ENCODE results near the gene KDM3B. TPM values are rescaled to one million over a fixed set of nuclear protein-coding genes. Genes with fewer than 3 reads are reported as not detected.

The KDM3B gene
- total and polyA plus RNA-seq, 9 of the 15 experiments (the other 6 are each of a cell fraction or from before 2014, with no cell fraction given) = 13.8 to 62.8 (median 41.9) TPM

- Histone ChIP-seq H3K27me3 (ENCODE audit: control insufficient read depth in 2 of 2, insufficient read depth in 2 of 2, low read length in 2 of 2) (no peaks in the 10 kb centered on the region), H3K9me1 (ENCODE audit: control insufficient read depth, insufficient read depth, low read length) (peaks cover 22% of the 10 kb centered on the region), H3K9me3 (replicated peaks; ENCODE audit: control insufficient read depth, insufficient read depth, low read depth, low read length) (no peaks in the 10 kb centered on the region), H2AFZ (ENCODE audit: low read depth, low read length) (peak overlapping the region; percentile 73), H3K36me3 (ENCODE audit: control insufficient read depth, insufficient read depth, low read length) (peaks cover 30% of the 10 kb centered on the region), H3K4me2 (ENCODE audit: insufficient read depth, low read length) (peak overlapping the region; percentile 86), H4K20me1 (replicated peaks; ENCODE audit: control insufficient read depth, insufficient read depth, low read length) (peaks cover 29% of the 10 kb centered on the region), H3K4me3 (peak overlapping the region; percentile 90), H3K9ac (ENCODE audit: insufficient read depth in 1 of 2, low read depth in 2 of 2, low read length in 2 of 2) (peak overlapping the region; percentile 93 to 95), H3K4me1 (replicated peaks in 1 of 2; ENCODE audit: control insufficient read depth in 2 of 2, insufficient read depth in 2 of 2, low read length in 2 of 2) (peaks cover 28 to 60% of the 10 kb centered on the region in 2 experiments), H3K79me2 (ENCODE audit: control insufficient read depth, insufficient read depth, low read length) (peaks cover 33% of the 10 kb centered on the region), H3K27ac (ENCODE audit: extremely low read depth, low read depth, low read length) (peak overlapping the region; percentile 91)
- FAIRE-seq (peak; percentile 88), ATAC-seq (peak; percentile 63), DNase-seq (ENCODE audit: extremely low read depth in 1 of 4, low spot score in 3 of 4) (peak; percentile 91 to 97 (median 94))
- no TSS peak for BruUV-seq (replicated peaks)
- intact Hi-C loops (cut with micrococcal nuclease) = loop anchor here (1.0 to 2.0 kb wide), 4 partner anchors 29 to 799 kb away; partner anchors contain the start of gene ETF1
- POLR2A ChIA-PET = interaction anchor here (0.6 to 4.0 kb wide), 8 partner anchors 9 to 63 kb away, joined by 3 to 46 read pairs (median 6); no protein-coding TSS in a partner anchor
- CTCF ChIA-PET (ENCODE audit: low intra/inter-chr PET ratio) = interaction anchor here (0.6 to 3.2 kb wide), 5 partner anchors 15 to 84 kb away, joined by 3 to 57 read pairs (median 3); partner anchors contain the start of gene ETF1
- in situ Hi-C loops (cut with MboI) = loop anchor here (5.0 kb wide), 1 partner anchor 38 kb away; no protein-coding TSS in a partner anchor
- under 1% methylated on average over 28 of the region's 34 CpGs for WGBS (ENCODE audit: insufficient coverage, low coverage, missing lambda C conversion rate)
- TF ChIP-seq SFPQ (IDR thresholded peaks at IDR 0.05; ENCODE audit: low read depth, low read length) = no peak
- TF ChIP-seq GTF2F1 (IDR thresholded peaks at IDR 0.05; ENCODE audit: low read depth, low read length) = no peak
- peak in 1 of 2 experiments; percentile 78; a peak in 3 of 4 replicates for TF ChIP-seq RCOR1 (IDR thresholded peaks at IDR 0.05; ENCODE audit: borderline replicate concordance in 1 of 2, low read depth in 2 of 2, low read length in 2 of 2)
- no peak for TF ChIP-seq CEBPG (CRISPR knock-in tag; IDR thresholded peaks at IDR 0.05)
- no peak for TF ChIP-seq CEBPG (tag; conservative IDR thresholded peaks at IDR 0.05 in 1 of 2, IDR thresholded peaks at IDR 0.05 in 1 of 2)
- TF ChIP-seq ETV6 (IDR thresholded peaks at IDR 0.05; ENCODE audit: borderline replicate concordance in 1 of 2, low read depth in 2 of 2, low read length in 1 of 2) = no peak
- TF ChIP-seq ETV6 (CRISPR knock-in tag; IDR thresholded peaks at IDR 0.05; ENCODE audit: borderline replicate concordance) = no peak; the same call in 1 of the 2 replicates
- peak; percentile 88 for TF ChIP-seq XRCC5 (IDR thresholded peaks at IDR 0.05; ENCODE audit: low read depth, low read length)
- TF ChIP-seq ZNF263 (CRISPR knock-in tag; IDR thresholded peaks at IDR 0.05; ENCODE audit: borderline replicate concordance) = peak; percentile 96
- TF ChIP-seq GTF2A2 (tag; IDR thresholded peaks at IDR 0.05) = no peak
- TF ChIP-seq SOX6 (IDR thresholded peaks at IDR 0.05) = peak; percentile 54
- TF ChIP-seq MEIS2 (IDR thresholded peaks at IDR 0.05; ENCODE audit: partially characterized antibody) = peak; percentile 8
- no peak for TF ChIP-seq HLTF (IDR thresholded peaks at IDR 0.05)
- peak; percentile 55; the same call in 1 of the 2 replicates for TF ChIP-seq KAT7 (CRISPR knock-in tag; IDR thresholded peaks at IDR 0.05; ENCODE audit: borderline replicate concordance)
- peak; percentile 100 for TF ChIP-seq ZBTB7A (IDR thresholded peaks at IDR 0.05; ENCODE audit: borderline replicate concordance, control insufficient read depth, low read depth, low read length)
- TF ChIP-seq HINFP (tag; conservative IDR thresholded peaks at IDR 0.05; ENCODE audit: low read depth) = no peak
- peak; percentile 83 for TF ChIP-seq L3MBTL2 (IDR thresholded peaks at IDR 0.05)
- no peak for TF ChIP-seq ATF3 (IDR thresholded peaks at IDR 0.05)
- peak; percentile 66 for TF ChIP-seq ATF3 (CRISPR knock-in tag; conservative IDR thresholded peaks at IDR 0.05)
Observed at GRCh38 chr5:138464008-138464387, 111.5 kb downstream of the KDM3B start.
